ENCODE data around the gene HECTD2. TPM values are rescaled to one million over a fixed set of nuclear protein-coding genes. Genes with fewer than 3 reads are reported as not detected.

The HECTD2 gene
- total RNA-seq, 1 experiment from 2014 or later, result 20.9 TPM

DNA sequence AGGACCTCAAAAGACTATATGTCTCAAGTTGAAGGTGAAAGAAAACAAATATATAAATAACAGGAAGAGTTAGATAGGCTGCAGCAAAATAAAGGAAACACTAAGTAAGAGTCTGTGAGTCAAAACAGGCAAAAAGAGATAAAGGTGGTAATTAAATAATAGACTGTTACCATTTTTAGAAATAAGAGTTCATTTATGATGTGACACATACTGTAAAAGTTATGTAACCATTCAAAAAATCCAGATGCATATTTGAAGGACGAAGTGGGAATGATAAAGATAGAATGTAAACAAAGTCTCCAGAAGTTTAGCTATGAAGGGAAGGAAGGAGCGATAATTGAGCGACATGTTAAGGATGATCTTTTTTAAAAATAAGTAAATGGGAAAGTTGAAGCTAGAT lies 50.5 kb downstream of the HECTD2 start:
- no peaks in the 10 kb centered on the region for H3K27me3 ChIP-seq (replicated peaks; ENCODE audit: insufficient read depth, low read depth, low read length, poor library complexity)
- DNase-seq (ENCODE audit: low spot score), result no peak
- H3K27ac ChIP-seq (ENCODE audit: low read depth, low read length, poor library complexity, severe bottlenecking), result no peak overlapping the region
- CTCF ChIA-PET, result no interaction called here
- TF ChIP-seq, protein P1, sequence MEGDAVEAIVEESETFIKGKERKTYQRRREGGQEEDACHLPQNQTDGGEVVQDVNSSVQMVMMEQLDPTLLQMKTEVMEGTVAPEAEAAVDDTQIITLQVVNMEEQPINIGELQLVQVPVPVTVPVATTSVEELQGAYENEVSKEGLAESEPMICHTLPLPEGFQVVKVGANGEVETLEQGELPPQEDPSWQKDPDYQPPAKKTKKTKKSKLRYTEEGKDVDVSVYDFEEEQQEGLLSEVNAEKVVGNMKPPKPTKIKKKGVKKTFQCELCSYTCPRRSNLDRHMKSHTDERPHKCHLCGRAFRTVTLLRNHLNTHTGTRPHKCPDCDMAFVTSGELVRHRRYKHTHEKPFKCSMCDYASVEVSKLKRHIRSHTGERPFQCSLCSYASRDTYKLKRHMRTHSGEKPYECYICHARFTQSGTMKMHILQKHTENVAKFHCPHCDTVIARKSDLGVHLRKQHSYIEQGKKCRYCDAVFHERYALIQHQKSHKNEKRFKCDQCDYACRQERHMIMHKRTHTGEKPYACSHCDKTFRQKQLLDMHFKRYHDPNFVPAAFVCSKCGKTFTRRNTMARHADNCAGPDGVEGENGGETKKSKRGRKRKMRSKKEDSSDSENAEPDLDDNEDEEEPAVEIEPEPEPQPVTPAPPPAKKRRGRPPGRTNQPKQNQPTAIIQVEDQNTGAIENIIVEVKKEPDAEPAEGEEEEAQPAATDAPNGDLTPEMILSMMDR (conservative IDR thresholded peaks at IDR 0.05; ENCODE audit: low read depth, low read length), result no peak
- no peak for TF ChIP-seq EZH2 (IDR thresholded peaks at IDR 0.05; ENCODE audit: borderline replicate concordance, low read depth, low read length, poor library complexity, severe bottlenecking)
- POLR2A ChIA-PET (ENCODE audit: low non-redundant PET), result no interaction called here
- no peaks in the 10 kb centered on the region for H3K4me1 ChIP-seq (ENCODE audit: insufficient read depth, low read length, poor library complexity, severe bottlenecking)
- no peaks in the 10 kb centered on the region for H3K9me3 ChIP-seq (ENCODE audit: low read depth, low read length, poor library complexity, severe bottlenecking)
- no TSS peak for BruUV-seq (replicated peaks)
- no peak overlapping the region for H3K4me3 ChIP-seq (ENCODE audit: low read depth, low read length, poor library complexity, severe bottlenecking)
- intact Hi-C loops (cut with micrococcal nuclease; ENCODE audit: unreplicated experiment), result no loop called here
- H3K36me3 ChIP-seq (ENCODE audit: insufficient read depth, low read length, poor library complexity, severe bottlenecking), result peaks cover 3% of the 10 kb centered on the region

DNA sequence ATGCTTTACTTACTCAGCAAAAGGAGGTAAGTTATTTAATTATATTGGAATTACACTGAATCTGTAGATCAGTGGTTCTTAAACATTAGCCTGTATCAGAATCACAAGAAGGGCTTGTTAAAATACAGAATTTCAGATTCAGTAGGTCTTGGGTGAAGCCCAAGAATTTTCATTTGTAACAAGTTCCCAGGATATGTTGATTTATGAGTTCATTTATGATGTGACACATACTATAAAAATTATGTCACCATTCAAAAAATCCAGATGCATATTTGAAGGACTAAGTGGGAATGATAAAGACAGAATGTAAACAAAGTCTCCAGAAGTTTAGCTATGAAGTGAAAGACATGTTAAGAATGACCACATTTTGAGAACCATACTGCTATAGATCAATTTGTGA lies 52.3 kb downstream of the HECTD2 start:
- Histone ChIP-seq H3K27me3 (replicated peaks; ENCODE audit: insufficient read depth, low read depth, low read length, poor library complexity) (no peaks in the 10 kb centered on the region), H3K4me1 (ENCODE audit: insufficient read depth, low read length, poor library complexity, severe bottlenecking) (no peaks in the 10 kb centered on the region), H3K36me3 (ENCODE audit: insufficient read depth, low read length, poor library complexity, severe bottlenecking) (peaks cover 3% of the 10 kb centered on the region), H3K9me3 (ENCODE audit: low read depth, low read length, poor library complexity, severe bottlenecking) (no peaks in the 10 kb centered on the region), H3K27ac (ENCODE audit: low read depth, low read length, poor library complexity, severe bottlenecking) (no peak overlapping the region), H3K4me3 (ENCODE audit: low read depth, low read length, poor library complexity, severe bottlenecking) (no peak overlapping the region)
- TF ChIP-seq, protein P1 (conservative IDR thresholded peaks at IDR 0.05; ENCODE audit: low read depth, low read length), result no peak
- no peak for TF ChIP-seq EZH2 (IDR thresholded peaks at IDR 0.05; ENCODE audit: borderline replicate concordance, low read depth, low read length, poor library complexity, severe bottlenecking)
- DNase-seq (ENCODE audit: low spot score), result no peak
- intact Hi-C loops (cut with micrococcal nuclease; ENCODE audit: unreplicated experiment), result no loop called here
- POLR2A ChIA-PET (ENCODE audit: low non-redundant PET), result no interaction called here
- CTCF ChIA-PET, result no interaction called here
- no TSS peak for BruUV-seq (replicated peaks)

DNA sequence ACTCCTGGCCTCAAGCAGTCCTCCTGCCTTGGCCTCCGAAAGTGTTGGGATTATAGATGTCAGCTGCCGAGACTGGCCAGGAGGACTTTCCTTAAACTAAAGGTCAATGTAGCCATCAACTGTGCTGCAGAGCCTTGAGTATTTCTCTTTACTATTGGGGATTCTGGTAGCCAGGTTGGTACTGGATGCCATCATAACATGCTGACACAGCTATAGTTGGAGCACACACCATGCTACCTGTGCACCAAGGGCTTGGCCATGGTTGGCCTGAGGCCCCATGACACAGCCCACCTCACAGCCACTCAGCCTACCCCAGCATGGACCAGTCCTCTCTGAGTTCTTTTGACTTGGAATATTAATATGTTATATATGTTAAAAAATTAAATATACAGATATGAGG lies 54.4 kb downstream of the HECTD2 start:
- Histone ChIP-seq H3K27me3 (replicated peaks; ENCODE audit: insufficient read depth, low read depth, low read length, poor library complexity) (no peaks in the 10 kb centered on the region), H3K36me3 (ENCODE audit: insufficient read depth, low read length, poor library complexity, severe bottlenecking) (peaks cover 3% of the 10 kb centered on the region), H3K27ac (ENCODE audit: low read depth, low read length, poor library complexity, severe bottlenecking) (no peak overlapping the region), H3K9me3 (ENCODE audit: low read depth, low read length, poor library complexity, severe bottlenecking) (peaks cover 1% of the 10 kb centered on the region), H3K4me1 (ENCODE audit: insufficient read depth, low read length, poor library complexity, severe bottlenecking) (no peaks in the 10 kb centered on the region), H3K4me3 (ENCODE audit: low read depth, low read length, poor library complexity, severe bottlenecking) (no peak overlapping the region)
- POLR2A ChIA-PET (ENCODE audit: low non-redundant PET), result no interaction called here
- no peak for TF ChIP-seq EZH2 (IDR thresholded peaks at IDR 0.05; ENCODE audit: borderline replicate concordance, low read depth, low read length, poor library complexity, severe bottlenecking)
- TF ChIP-seq, protein P1 (conservative IDR thresholded peaks at IDR 0.05; ENCODE audit: low read depth, low read length), result no peak
- BruUV-seq (replicated peaks), result no TSS peak
- CTCF ChIA-PET, result no interaction called here
- DNase-seq (ENCODE audit: low spot score), result no peak
- intact Hi-C loops (cut with micrococcal nuclease; ENCODE audit: unreplicated experiment), result no loop called here

All from A673 (cell line).